ENCODE measurements around the gene GUCY1A2. TPM values are rescaled to one million over a fixed set of nuclear protein-coding genes. Genes with fewer than 3 reads are reported as not detected.

Gene GUCY1A2
- total RNA-seq, 4 donors from 2014 or later = 0.19 to 2.1 (median 0.86) TPM

DNA sequence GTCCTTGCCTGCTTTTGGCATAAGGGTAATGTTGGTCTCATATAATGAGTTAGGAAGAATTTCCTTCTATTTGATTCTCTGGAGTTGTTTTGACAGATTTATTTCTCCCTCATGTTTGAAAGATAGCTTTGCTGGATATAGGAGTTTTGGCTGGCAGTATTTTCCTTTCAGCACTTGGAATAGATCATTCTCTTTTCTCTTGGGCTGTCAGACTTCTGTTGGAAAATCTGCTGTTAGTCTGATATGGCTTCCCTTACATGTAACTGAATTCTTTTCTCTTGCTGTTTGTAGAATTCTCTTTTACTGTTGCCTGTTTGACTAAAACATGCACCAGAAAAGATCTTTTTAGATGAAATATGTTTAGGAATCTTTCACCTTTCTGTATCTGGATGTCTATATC is 165.5 kb downstream of the GUCY1A2 start:
- no peak overlapping the region for H3K4me3 ChIP-seq
- H3K36me3 ChIP-seq = no peaks in the 10 kb centered on the region
- TF ChIP-seq, protein P1, sequence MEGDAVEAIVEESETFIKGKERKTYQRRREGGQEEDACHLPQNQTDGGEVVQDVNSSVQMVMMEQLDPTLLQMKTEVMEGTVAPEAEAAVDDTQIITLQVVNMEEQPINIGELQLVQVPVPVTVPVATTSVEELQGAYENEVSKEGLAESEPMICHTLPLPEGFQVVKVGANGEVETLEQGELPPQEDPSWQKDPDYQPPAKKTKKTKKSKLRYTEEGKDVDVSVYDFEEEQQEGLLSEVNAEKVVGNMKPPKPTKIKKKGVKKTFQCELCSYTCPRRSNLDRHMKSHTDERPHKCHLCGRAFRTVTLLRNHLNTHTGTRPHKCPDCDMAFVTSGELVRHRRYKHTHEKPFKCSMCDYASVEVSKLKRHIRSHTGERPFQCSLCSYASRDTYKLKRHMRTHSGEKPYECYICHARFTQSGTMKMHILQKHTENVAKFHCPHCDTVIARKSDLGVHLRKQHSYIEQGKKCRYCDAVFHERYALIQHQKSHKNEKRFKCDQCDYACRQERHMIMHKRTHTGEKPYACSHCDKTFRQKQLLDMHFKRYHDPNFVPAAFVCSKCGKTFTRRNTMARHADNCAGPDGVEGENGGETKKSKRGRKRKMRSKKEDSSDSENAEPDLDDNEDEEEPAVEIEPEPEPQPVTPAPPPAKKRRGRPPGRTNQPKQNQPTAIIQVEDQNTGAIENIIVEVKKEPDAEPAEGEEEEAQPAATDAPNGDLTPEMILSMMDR (IDR thresholded peaks at IDR 0.05) = no peak
- H3K27me3 ChIP-seq = no peaks in the 10 kb centered on the region
- intact Hi-C loops (cut with DNase I) = no loop called here
- no peaks in the 10 kb centered on the region for H3K9me3 ChIP-seq
- DNase-seq = no peak
- H3K27ac ChIP-seq = no peak overlapping the region
- no peaks in the 10 kb centered on the region for H3K4me1 ChIP-seq

DNA sequence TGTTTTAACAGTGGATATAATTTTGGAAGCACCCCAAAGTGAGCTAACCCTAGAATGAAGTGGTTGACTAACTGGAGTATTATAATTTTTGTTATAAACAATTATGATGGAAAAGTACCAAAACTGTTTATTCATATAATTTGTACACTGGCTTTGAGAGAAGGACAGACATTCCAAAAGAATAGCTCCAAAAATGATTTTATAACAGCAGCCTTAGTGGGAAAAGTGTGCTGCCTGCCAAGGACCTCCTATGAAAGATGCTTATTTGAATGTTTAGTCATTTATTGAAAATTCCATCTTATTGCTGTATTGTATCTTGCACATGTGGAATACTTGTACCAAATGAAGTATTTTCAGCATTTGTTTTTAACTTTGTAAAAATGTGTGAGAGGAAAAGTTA is 169.8 kb downstream of the GUCY1A2 start:
- no peak overlapping the region for H3K4me3 ChIP-seq
- no peaks in the 10 kb centered on the region for H3K36me3 ChIP-seq
- H3K4me1 ChIP-seq = no peaks in the 10 kb centered on the region
- DNase-seq = no peak
- no peak overlapping the region for H3K27ac ChIP-seq
- H3K9me3 ChIP-seq = no peaks in the 10 kb centered on the region
- H3K27me3 ChIP-seq = no peaks in the 10 kb centered on the region
- intact Hi-C loops (cut with DNase I) = no loop called here
- TF ChIP-seq, protein P1 (IDR thresholded peaks at IDR 0.05) = no peak
- no peak for TF ChIP-seq POLR2A (IDR thresholded peaks at IDR 0.05)

DNA sequence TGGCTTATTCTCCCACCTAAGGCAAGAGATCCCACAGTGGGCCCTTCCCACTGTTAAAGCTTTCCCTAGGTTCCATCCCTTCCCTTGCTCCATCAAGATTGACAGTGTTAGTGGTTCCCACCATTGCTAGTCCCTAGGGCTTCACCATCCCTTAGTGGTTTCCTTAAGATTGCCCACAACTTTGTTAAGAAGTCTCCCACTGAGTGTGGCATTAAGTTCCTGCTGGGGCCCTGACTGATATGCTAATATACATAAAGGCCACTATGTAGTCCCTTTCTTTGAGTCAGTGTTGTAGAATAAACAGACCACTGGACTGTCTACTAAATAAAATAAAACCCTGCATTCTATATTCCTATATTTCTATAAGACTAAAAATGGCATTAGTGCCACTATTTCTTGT is 176.1 kb downstream of the GUCY1A2 start:
- intact Hi-C loops (cut with DNase I) = no loop called here
- Histone ChIP-seq H3K36me3 (no peaks in the 10 kb centered on the region), H3K4me3 (no peak overlapping the region), H3K9me3 (no peaks in the 10 kb centered on the region), H3K27me3 (no peaks in the 10 kb centered on the region), H3K4me1 (no peaks in the 10 kb centered on the region), H3K27ac (no peak overlapping the region)
- no peak for TF ChIP-seq POLR2A (IDR thresholded peaks at IDR 0.05)
- TF ChIP-seq, protein P1 (IDR thresholded peaks at IDR 0.05) = no peak
- DNase-seq = no peak

DNA sequence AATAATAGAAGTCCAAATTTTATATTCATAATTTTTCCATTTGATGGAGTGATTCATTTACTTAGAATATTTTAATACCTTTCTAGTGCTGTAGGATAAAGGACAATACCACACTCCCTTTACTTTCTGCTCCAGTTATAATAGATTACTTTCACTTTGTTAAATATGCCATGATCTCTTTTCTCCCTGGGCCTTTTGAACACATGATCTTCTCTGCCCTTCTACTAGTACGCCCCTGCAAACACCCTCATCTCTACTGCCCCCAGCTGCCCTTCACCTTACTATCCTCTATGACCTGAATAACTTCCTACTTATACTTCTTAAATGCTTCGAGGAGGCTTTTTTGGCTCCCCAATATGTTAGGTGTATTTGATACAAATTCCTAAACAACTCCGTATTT is 177.3 kb downstream of the GUCY1A2 start:
- intact Hi-C loops (cut with DNase I) = no loop called here
- no peaks in the 10 kb centered on the region for H3K27me3 ChIP-seq

DNA sequence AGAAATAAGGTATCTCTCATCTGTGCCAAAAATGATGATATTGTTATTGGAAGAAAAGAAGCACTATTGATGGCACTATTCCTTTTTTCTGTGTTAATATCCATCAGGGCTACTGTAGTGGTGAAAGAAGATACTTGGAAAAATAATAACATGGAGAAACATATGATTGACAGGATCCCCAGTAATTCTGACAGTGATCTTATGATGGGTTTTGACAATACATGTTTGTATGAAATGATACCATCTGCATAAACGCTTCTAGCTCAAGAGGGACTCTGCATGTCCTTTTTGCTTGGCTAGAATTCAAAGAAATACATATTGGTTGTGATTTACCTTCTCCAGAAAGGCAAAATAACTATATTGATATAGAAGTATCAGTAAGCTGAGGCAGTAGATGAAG is 178.1 kb downstream of the GUCY1A2 start:
- H3K4me1 ChIP-seq = no peaks in the 10 kb centered on the region
- H3K9me3 ChIP-seq = no peaks in the 10 kb centered on the region
- H3K4me3 ChIP-seq = no peak overlapping the region
- TF ChIP-seq POLR2A (IDR thresholded peaks at IDR 0.05) = no peak
- TF ChIP-seq, protein P1 (IDR thresholded peaks at IDR 0.05) = no peak
- H3K36me3 ChIP-seq = no peaks in the 10 kb centered on the region
- intact Hi-C loops (cut with DNase I) = no loop called here
- no peak for DNase-seq
- WGBS, 2 donors = 64 to 82% methylated on average over 1 of the region's 1 CpG
- no peaks in the 10 kb centered on the region for H3K27me3 ChIP-seq
- H3K27ac ChIP-seq = no peak overlapping the region

More for the DNA sequence above, 177.3 kb downstream of the GUCY1A2 start:
- H3K27ac ChIP-seq = no peak overlapping the region
- WGBS, 2 donors = 38 to 76% methylated on average over 3 of the region's 3 CpGs
- H3K4me3 ChIP-seq = no peak overlapping the region
- H3K9me3 ChIP-seq = no peaks in the 10 kb centered on the region
- no peak for DNase-seq
- TF ChIP-seq, protein P1 (IDR thresholded peaks at IDR 0.05) = no peak
- no peak for TF ChIP-seq POLR2A (IDR thresholded peaks at IDR 0.05)
- no peaks in the 10 kb centered on the region for H3K36me3 ChIP-seq
- H3K4me1 ChIP-seq = no peaks in the 10 kb centered on the region
